G401.6 (cell line): Measurements from ENCODE around the gene C11orf21.

Experiments
- FAIRE-seq: peaks from 2 replicates; lab custom pipeline; 2012; peaks lifted over from hg19 to GRCh38; lab: Jason Lieb, UNC

C11orf21 gene

DNA sequence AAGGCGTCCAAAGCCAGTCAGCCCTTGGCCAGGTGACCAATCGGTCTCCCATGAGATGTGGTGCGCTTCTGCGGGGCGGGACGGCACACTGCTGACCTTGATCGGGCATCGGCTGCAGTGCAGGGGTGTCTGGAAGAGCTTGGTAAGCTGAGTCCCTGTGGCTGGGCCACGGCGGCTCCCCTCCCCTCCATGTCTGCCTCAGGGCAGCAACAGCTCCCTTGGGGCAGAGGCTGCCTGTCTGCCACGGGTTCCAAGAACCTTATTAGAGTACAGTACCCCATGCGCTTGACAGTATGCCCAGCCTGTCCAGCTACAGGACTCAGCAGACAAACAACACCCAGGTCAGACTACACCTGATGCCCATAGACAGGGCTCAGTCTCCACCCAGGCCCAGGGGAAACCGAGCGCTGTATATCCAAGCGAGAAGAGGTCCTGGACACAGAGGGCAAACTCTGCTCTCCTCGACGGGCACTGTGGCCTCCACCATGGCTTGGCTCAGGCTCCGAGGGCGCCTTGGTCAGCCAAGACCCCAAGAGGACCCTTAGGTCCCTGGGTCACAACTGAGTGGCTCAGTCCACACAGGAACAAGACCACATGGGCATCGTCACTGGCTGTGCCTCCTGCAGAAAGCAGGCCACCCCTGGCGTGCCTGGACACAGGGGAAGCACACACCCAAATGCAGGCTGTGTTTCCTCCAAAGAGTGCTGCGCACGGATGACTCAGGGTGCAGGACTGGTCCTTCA is 19.0 kb upstream of the C11orf21 start:
- FAIRE-seq = no peak

DNA sequence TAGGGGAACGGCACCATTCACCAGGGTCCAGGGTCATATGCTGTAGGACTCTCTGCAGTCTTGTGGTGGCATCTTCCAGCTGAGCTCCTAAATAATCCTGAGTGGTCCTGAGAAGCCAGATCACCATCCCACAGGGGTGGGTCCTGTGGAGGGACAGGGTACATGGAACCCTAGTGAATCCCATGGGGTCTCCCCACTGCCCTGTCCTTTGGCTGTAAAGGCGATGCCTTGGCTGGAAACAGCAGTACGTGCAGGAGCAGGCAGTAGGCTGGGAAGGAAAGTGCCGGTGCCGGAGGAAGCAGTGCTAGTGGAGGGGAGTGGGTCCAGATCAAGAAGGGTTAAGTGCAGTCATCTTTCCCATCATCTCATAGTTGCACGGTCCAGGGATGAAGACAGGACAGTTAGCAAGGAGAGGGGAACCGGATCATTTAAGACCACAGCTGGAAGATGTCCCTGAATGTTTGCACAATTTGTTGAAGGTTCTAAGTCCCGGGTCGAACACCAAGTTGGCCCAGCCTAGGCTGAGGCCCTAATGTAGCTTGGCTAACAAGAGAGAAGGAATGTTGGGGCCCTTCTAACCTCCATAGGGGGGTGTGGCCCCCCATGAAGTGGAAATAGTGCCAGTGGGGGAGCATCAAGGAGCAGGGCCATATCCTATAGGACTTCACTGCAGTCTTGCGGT is 18.2 kb upstream of the C11orf21 start:
- no peak for FAIRE-seq

DNA sequence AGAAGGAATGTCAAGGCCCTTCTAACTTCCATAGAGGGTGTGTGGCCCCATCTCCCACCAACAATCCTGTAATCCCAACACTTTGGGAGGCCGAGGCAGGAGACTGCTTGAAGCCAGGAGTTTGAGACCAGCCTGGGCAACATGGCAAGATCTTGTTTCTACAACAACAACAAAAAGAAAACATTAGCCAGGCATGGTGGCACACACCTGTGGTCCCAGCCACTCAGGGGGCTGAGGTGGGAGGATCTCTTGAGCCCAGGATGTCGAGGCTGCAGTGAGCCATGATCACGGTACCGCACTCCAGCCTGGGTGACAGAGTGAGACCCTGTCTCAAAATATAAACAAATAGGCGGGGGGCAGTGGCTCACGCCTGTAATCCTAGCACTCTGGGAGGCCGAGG is 17.0 kb upstream of the C11orf21 start:
- no peak for FAIRE-seq

DNA sequence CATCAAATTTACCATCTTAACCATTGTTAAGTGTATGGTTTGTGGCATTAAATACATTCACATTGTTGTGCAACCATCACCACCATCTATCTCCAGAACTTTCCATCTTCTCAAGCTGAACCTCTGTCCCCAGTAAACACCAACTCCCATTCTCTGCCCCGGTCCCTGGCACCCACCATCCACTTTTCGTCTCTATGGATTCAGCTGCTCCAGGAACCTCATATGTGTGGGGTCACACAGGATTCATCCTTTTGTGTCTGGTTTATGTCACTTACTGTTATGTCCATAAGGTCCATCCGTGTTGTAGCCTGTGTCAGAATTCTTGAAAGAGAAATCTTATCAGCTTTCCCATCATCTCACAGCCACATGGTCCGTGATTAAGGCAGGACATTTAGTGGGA is 16.4 kb upstream of the C11orf21 start:
- FAIRE-seq = no peak

DNA sequence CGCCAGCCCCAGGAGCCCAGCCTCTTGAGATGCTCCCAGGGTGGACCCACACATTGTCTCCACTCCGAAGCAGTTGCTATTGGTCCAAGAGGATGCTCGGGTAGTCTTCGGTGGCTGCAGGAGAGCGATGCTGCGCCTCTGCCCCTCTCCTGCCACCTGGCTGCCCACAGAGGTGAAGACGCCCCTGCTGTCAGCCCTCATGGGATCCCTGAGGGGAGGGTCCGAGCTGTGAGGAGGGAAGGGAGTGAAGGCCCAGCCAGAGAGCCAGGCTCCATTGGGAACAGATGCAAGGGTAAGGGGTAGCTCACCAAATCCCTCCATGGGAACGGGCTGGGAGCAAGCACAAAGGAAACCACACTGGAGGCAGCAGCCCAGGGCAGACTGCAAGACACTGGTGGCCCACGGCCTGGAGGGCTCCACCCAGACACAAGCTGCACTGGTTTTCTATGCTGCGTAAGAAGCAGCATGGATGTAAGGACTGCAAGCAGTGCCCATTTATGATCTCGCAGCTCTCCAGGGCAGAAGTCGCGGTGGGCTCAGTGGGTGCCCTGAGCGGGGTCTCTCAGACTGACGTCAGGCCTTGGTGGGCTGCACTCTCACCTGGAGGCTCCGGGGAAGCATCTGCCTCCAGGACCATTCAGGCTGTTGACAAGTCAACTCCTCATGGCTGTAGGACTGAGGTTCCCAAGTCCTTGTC is 15.8 kb upstream of the C11orf21 start:
- no peak for FAIRE-seq

DNA sequence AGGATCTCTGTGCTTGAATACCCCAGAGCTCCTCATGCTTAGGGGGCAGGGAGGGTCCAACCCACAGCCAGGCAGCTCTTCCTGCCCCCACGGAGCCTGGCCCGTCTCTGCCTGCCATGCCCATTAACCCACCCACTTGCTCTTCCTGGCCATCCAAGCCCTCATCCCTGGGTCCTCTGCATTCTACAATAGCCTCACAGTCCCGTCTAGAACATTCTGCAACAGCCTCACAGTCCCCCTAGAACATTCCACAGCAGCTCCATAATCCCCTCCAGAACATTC is 15.2 kb upstream of the C11orf21 start:
- no peak for FAIRE-seq

DNA sequence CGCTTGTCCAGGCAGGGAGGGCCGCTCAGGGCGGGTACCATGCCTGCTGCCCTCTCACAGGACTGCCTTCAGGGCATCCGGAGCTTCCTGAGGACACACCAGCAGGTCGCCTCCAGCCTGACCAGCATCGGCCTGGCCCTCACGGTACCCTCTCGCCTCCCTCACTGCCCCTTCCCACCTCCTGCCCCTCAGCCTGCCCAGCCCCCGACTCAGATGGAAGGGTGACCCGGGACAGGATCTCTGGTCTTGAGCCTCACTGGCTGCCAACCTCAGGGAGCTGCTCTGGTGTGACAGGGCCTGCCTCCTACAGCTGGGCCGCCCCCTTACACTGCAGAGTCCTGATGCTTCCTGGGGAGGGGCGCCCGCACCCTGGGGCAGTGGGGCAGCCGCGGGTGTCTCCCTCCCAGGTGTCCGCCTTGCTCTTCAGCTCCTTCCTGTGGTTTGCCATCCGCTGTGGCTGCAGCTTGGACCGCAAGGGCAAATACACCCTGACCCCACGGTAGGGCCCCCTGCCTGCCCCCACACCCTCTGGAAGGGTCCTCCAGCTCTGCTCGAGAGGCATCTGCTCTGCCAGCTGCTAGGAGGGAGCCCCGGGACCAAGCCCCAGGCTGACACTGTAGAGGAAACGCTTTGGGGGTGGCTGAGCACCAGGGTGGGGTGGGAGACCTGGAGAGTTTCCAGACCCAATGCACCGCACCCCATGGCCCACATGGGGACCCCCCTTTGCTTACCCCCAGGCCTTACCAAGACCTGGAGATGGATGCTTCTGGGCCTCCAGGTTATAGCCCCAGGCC is 14.6 kb upstream of the C11orf21 start:
- no peak for FAIRE-seq

DNA sequence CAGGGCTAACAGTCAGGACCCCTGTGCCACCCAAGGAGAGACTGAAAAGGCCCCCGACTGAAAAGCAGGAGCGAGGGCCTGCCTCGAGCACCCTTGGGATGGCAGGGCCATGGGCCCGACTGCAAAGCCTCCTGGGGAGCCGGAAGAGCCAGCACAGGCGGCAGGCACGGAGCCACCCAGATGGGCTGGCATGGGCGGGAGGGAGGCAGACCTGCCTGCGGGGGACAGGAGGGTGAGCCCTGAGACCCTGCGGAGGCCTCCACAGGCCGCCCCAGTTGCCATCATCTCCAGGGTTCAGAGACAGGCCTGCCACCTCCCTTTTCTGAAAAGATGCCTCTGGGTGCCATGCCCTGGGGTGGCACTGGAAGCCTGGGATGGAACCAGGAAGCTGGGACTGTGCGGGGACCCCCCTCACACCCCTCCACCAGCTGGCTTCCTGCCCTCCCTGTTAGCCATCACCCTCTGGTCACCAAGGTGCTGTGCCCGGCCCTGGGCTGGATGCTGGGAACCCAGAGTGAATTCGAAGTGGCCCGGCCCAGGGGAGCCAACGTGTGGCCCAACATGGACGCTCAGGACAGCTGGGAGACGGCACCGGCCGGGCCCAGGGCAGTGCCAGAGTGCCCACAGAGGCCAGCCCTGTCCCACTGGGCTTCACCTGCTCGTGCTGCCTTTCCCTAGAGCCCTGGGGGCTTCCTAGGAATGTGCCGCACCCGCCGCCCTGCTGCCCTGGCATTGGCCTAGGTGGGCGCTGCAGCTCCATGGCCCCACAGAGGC is 13.9 kb upstream of the C11orf21 start:
- no peak for FAIRE-seq

DNA sequence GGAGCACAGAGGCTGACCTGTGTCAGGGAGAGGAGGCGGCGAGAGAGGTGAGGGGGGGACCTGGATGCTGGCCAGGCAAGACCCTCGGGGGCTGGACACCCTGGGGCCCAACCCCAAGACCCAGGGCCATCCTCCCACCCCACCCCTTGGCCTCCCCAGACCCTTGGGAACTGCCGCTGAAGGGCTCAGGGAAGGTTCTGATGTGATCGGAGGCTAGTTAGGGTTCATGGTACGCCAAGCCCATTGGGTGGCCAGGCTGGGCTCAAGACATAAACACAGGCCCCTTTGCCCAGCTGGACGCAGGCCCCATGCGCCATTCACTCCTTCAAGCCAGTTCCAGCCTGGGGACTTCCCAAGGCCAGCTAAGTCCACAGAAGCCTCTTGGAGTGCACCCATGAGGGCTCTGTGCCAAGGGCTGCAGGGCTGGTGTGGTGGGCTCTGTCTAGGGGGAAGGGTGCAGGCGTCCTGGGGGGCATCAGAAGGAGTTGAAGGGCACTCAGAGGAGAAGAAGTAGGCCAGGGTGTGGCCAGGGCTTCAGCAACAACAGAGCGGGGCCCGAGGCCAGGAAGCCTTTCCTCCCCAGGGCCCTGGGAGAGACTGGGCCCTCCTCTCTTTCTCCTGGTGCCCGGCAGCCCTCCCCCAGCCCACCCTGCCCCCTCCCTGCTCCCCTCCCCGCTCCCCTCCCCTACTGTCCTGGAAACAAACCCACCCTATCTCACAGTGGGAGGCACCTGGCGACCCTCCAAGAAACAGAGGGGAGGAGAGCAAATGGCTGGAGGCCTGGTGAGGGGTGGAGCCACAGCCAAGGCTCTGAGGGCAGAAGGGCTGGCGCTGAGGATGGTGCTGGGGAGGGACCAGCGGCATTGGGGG is 13.0 kb upstream of the C11orf21 start:
- no peak for FAIRE-seq

DNA sequence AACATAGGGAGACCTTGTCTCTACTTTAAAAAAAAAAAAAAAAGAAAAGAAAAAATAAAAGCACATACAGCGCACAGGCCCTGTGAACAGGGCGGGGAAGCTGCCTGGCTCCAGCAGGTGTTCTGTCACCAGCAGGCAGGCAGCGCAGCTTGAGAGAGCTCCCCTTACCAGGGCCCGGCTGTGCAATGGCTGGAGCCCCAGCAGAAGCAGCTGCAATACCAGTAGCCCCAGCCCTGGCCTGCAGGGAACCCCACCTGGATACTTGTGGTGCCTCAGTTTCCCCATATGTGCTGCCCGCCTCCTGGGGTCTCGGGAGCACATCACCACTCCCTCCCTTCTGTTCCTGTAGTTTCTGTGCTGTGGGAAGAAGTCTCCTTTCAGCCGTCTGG is 12.4 kb upstream of the C11orf21 start:
- FAIRE-seq = no peak

DNA sequence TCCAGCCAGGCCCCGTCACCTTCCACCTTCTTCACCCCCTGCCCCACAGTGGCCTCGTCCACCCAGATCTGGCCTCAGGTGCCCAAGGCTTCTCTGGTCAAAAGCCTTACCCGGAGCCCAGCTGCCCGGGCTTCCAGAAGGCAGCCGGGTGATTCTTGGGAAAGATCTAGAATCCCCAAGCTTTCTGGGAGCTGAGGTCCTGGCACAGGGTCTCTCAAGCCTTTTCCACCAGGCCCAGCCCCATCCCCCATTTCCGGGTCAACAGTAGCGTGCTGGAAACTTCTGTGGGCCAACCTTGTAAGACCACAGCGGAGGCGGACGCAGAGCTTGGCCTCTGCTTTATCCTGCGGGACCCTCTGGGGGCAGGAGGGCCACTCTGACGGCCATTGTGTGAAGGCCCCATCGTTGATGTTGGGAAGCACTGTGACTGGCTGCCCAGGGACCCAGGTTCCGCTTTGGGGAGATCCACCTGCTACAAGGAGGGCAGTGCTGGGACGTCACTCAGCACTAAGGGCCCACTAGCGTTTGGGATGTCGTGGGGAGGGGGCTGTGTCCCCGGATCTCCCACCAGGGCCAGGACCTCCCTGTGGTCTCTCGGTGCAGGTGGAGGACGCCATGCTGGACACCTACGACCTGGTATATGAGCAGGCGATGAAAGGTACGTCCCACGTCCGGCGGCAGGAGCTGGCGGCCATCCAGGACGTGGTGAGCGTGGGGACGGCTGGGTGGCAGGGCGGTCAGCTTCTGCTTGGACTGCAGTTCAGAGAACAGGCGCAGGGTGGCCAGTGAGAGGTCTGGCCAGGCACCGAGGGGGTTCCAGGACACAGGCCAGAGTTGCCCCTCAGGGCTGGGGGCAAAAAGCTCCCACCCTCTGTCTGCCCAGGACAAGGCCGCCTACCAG is 11.6 kb upstream of the C11orf21 start:
- FAIRE-seq = no peak

DNA sequence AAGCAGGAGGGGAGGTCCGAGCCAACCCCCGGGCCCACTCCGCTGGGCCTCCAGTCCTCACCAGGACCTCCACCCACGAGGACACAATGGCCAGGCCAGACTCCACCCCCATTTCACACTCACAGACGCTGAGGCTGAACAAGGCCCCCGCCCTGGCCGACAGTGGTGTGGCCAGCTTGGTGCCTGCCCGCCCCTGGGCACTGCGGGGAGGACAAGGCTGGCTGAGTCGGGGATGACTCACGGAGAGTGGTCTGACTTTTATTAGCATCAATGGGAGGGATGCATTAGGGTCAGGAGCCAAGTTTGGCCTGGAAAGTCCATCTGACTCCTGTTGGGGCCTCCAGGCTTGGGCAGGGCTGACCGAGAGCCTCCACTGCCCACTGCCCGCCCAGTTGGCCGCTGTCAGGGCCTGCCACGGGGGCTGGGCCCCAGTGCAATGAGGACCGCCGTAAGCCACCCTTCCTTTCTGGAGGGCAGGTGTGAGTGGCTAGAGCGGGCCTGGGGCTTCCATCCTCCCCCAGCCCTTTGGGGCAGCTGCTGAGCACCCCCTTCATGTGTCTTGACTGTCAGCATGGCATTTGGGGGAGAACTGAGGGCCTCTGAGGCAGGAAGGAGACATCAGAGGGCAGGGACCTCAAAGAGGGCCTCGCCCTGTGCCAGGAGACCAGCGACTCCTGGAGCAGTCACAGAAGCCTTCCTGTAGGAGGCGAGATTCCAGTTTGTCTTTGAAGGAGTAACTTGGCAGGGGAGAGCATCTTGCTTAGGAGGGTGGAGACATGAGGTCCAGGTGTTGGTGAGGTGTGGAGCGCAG is 10.7 kb upstream of the C11orf21 start:
- FAIRE-seq = no peak

DNA sequence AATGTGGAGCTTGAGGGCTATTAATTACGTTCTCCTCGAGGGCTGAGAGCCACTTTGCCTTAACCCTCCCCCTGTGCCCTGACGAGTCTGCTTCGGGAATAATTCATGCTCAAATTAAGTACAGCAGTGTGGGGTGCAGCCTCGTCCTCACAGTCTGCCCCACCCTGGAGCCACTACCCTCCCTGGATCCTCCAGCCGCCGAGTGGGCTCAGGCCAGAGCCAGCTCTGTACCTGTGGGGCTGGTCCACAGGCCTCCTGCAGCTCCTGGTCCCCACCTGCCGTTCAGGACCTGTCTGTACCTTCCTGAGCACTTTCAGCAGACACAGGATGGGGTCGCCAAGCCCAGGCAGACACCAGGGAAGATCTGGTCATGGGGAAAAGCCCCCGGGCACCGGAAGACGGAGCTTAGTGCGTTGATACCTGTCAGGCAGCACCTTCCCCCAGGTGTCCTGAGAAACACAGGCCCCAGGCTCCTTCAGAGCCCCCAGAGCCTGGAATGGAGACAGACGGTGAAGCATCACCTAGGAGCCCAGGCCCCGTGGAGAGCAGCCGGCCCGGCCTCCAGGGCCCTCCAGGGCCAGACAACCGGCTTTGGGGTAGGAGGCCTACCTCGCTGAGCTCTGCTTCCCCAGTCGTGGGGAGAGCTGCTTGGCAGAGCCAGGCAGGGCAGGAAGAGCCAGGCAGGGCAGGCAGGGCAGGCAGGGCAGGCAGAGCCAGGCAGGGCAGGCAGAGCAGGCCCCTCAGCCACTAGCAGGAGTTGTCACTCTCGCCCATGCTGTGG is 9.8 kb upstream of the C11orf21 start:
- no peak for FAIRE-seq

DNA sequence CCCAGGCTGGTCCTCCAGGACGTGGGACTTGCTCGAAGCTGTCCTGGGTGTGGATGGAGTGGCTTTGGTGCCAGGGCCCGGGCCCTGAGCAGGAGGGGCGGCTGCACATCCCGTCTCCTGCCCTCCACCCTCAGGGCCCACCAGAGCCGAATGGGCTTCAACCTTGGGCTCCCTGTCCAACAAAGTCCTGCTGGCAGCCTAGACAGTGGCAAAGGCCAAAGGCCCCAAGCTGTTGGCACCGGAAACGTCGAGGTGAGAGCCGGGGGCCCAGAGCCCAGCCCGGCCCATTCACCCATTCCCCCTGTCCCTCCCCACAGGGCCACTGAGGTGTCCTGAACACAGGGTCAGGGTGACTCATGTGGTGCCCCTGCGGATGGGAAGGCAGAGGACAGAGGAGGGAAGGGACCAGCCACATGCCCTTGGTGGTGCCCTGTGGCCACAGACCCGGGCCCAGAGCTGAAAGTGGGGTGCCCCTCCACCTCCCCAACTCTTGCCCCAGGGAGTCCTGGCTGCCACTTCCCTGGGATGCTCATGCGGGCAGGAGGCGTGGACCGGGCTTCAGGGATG is 9.2 kb upstream of the C11orf21 start:
- no peak for FAIRE-seq

DNA sequence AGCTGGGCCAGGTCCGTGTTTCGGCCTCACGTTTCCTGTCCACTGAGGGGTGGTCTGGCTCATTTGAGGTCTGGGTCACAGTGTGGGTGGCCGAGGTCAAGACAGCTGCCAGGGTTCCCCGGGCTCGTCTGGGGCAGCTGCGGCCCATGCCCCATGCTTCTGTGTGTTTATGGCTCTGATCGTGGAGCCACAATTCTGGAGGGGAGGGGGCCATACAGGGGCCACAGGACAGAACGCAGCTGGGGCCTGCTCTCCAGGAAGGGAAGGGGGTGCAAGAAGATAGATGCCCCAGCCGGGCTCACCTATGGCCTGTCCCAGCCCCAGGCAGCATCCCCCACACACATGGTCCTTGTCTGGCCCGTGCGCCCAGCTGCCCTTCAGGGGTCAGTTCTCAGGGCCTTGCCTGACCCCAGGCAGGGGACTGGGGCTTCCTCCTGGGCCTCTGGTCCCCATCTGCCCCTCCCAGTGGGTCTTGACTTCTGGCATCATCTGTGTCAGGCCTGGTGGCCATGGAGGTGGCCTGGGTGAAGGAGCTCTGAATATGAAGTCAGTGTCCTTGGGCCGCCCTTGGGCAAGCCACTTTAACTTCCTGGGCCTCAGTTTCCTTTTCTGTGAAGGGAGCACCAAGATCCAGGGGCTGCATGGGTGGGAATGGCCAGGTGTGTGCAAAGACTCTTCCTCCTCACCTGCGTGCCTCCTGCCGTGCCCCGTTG is 8.5 kb upstream of the C11orf21 start:
- no peak for FAIRE-seq

DNA sequence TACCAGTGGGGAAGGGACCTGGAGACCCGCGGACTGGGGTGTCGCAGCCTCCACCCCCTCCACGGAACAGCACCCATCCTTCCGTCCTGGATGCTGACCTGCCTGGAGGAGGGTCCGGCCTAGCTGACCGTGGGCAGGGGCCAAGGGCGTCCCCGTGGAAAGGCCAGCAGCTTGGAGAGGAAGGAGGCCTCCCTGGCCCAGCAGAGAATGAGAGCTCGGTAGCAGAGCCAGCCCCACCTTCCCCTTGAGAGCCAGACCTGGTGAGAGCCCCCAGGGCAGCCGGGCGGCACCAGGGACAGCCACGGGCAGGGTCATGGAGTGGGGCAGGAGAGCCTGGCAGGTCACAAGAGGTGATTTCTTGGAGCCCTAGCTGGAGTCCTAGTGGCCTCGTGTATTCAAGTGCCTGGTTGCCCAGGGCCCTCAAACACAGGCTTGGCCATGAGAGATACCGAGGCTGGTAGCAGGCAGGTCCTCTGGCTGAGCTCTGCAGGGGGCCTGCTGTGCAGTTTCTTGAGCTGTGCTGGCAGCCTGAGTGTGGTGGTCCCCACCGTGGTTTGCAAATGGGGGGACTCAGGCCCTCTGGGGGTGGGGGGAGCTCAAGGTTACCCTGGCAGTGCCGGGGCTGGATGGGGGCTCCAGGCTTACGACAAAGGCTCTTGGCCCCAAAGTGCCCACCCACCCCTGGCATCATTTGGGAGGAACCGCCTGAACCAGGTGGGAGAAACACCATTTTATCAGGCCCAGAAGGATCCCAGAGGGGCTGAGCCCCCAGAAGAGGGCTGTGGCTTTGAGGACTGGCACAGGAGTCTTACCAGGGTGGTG is 7.7 kb upstream of the C11orf21 start:
- FAIRE-seq = no peak

DNA sequence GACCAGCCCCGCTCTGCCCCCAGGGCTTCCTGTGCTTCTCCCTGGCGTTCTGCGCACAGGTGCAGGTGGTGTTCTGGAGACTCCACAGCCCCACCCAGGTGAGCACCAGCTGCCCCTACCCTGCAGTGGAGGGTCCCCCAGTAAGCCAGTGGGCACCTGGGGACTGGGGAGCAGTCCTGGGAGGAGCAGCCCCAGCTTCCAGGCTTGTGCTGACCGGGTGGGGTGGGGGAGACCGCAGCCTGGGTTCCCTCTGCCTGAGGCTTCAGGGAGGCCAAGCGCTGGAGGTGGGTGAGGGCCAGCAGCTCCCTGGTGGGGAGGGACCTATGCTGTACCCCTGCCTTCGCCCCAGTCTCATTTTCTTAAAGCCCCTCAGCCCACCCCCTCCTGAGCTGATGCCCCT is 7.0 kb upstream of the C11orf21 start:
- FAIRE-seq = no peak
